NCI-H1092 treated with DMSO at 0.1 percent for 48 hours (cell line): ENCODE measurements around the gene NAA10.
A peak's percentile ranks its signal among the peaks of the same experiment; 100 is the strongest.

Experiments
- DNase-seq: peaks from one replicate; lab custom pipeline; 2025; lab: John Stamatoyannopoulos, UW

Gene NAA10

GRCh38 chrX:153908219-153908860 lies 26.5 kb downstream of the NAA10 start:
- DNase-seq: no peak

- no peak for DNase-seq
These were observed 27.4 kb downstream of the NAA10 start for GRCh38 chrX:153907456-153907855.

GRCh38 chrX:153906126-153906917 lies 28.5 kb downstream of the NAA10 start:
- DNase-seq: no peak

- no peak for DNase-seq
These were observed 29.2 kb downstream of the NAA10 start for GRCh38 chrX:153905481-153906095.

GRCh38 chrX:153903991-153904957 lies 30.6 kb downstream of the NAA10 start, which contains the start of gene AVPR2:
AVPR2 (plus strand) TSS chrX:153904673; CDS start chrX:153905146, 473 bp downstream.
- no peak for DNase-seq

GRCh38 chrX:153903238-153903980 lies 31.4 kb downstream of the NAA10 start:
- DNase-seq: no peak

GRCh38 chrX:153902385-153902784 lies 32.5 kb downstream of the NAA10 start:
- DNase-seq: peak; percentile 31

- peak; percentile 58 for DNase-seq
These were observed 33.1 kb downstream of the NAA10 start for GRCh38 chrX:153901753-153902140.

- DNase-seq: peak; percentile 80
These were observed 33.7 kb downstream of the NAA10 start for GRCh38 chrX:153900831-153901752.

- no peak for DNase-seq
These were observed 36.9 kb downstream of the NAA10 start for GRCh38 chrX:153897899-153898298.

- DNase-seq: no peak
These were observed 45.7 kb downstream of the NAA10 start for GRCh38 chrX:153889123-153889522.

GRCh38 chrX:153888344-153888743 lies 46.5 kb downstream of the NAA10 start:
- no peak for DNase-seq

GRCh38 chrX:153887385-153887784 lies 47.5 kb downstream of the NAA10 start:
- no peak for DNase-seq

GRCh38 chrX:153886915-153887314 lies 47.9 kb downstream of the NAA10 start:
- DNase-seq: no peak

GRCh38 chrX:153885968-153886903 lies 48.6 kb downstream of the NAA10 start, which contains the start of gene L1CAM:
L1CAM (minus strand) TSS chrX:153886173; CDS start chrX:153875836, 10,337 bp downstream.
- DNase-seq: no peak

GRCh38 chrX:153885208-153885787 lies 49.5 kb downstream of the NAA10 start:
- DNase-seq: no peak

- peak; percentile 21 for DNase-seq
These were observed 50.2 kb downstream of the NAA10 start for GRCh38 chrX:153884590-153884989.

- peak; percentile 21 for DNase-seq
These were observed 50.7 kb downstream of the NAA10 start for GRCh38 chrX:153884136-153884535.
